GM23248 (cell line): ENCODE data around the gene KLK2. TPM values are rescaled to one million over a fixed set of nuclear protein-coding genes. Genes with fewer than 3 reads are reported as not detected.

Experiments used
- DNase-seq: peaks from one replicate; pipeline ENCODE4 v3.0.0-alpha.2; 2015
- H2AFZ ChIP-seq: fragments of 200-600 bp; sonication (generic); 2 replicates; pipeline ENCODE4 v1.6.1; 2016; ENCODE audit warnings: antibody characterized with exemption
- H3F3A ChIP-seq: fragments of 200-600 bp; sonication (generic); 2 replicates; pipeline ENCODE4 v1.6.1; 2016; ENCODE audit warnings: mild to moderate bottlenecking, antibody characterized with exemption, mixed run types; ENCODE audit not compliant: insufficient read depth
- H3K27ac ChIP-seq: fragments of 200-600 bp; sonication (generic); 2 replicates; pipeline ENCODE4 v1.5.1; 2016; ENCODE audit warnings: mild to moderate bottlenecking
- H3K27me3 ChIP-seq: fragments of 200-600 bp; sonication (generic); replicated peaks from 2 replicates; pipeline ENCODE4 v1.6.1; 2016; ENCODE audit warnings: mild to moderate bottlenecking; ENCODE audit not compliant: insufficient read depth
- H3K36me3 ChIP-seq: fragments of 200-600 bp; sonication (generic); 2 replicates; pipeline ENCODE4 v1.6.1; 2016; ENCODE audit warnings: low read depth, mild to moderate bottlenecking
- H3K4me1 ChIP-seq: fragments of 200-600 bp; sonication (generic); 2 replicates; pipeline ENCODE4 v1.6.1; 2016; ENCODE audit warnings: mild to moderate bottlenecking; ENCODE audit not compliant: insufficient read depth
- H3K4me2 ChIP-seq: fragments of 200-600 bp; sonication (generic); one replicate; pipeline ENCODE4 v1.6.1; 2016; ENCODE audit warnings: mild to moderate bottlenecking; ENCODE audit not compliant: unreplicated experiment
- H3K4me3 ChIP-seq: fragments of 200-600 bp; sonication (generic); 2 replicates; pipeline ENCODE4 v1.5.1; 2016; ENCODE audit warnings: mild to moderate bottlenecking
- H3K79me2 ChIP-seq: fragments of 200-600 bp; sonication (generic); 2 replicates; pipeline ENCODE4 v1.6.1; 2016; ENCODE audit warnings: mild to moderate bottlenecking; ENCODE audit not compliant: insufficient read depth
- H3K9ac ChIP-seq: fragments of 200-600 bp; sonication (generic); 2 replicates; pipeline ENCODE4 v1.6.1; 2016; ENCODE audit warnings: mild to moderate bottlenecking
- H3K9me2 ChIP-seq: fragments of 200-600 bp; sonication (generic); 2 replicates; pipeline ENCODE4 v1.6.1; 2016; ENCODE audit warnings: mixed run types, mild to moderate bottlenecking, moderate library complexity; ENCODE audit not compliant: insufficient read depth
- H3K9me3 ChIP-seq: fragments of 200-600 bp; sonication (generic); one replicate; pipeline ENCODE4 v1.6.1; 2017; ENCODE audit warnings: low read depth
- H4K20me1 ChIP-seq: fragments of 200-600 bp; sonication (generic); 2 replicates; pipeline ENCODE4 v1.6.0; 2016; ENCODE audit not compliant: insufficient read depth
- EZH2 ChIP-seq: fragments of 200-600 bp; sonication (generic); IDR thresholded peaks from 2 replicates; pipeline ENCODE4 v1.6.1; 2018; ENCODE audit warnings: antibody characterized with exemption, mild to moderate bottlenecking; ENCODE audit not compliant: insufficient read depth, poor library complexity, severe bottlenecking
- EZH2phosphoT487 ChIP-seq: fragments of 200-600 bp; sonication (generic); IDR thresholded peaks from 2 replicates; pipeline ENCODE4 v1.6.1; 2018; ENCODE audit warnings: antibody characterized with exemption, moderate library complexity, mild to moderate bottlenecking, low read depth; ENCODE audit not compliant: insufficient read depth
- WGBS, 2 experiments: methylation state at CpG; one replicate each; pipeline ENCODE4 v1.1.6; 2015 to 2017; ENCODE audit warnings: low lambda C conversion rate in 2 of 2, low coverage in 1 of 2; ENCODE audit errors: missing lambda C conversion rate in 2 of 2; 5-methylcytosine and 5-hydroxymethylcytosine counted together
- in situ Hi-C: fragments of 300-500 bp; cut with MboI; formaldehyde crosslinking; loops from 2 replicates; pipeline ENCODE4 v1.15.0; 2020
- polyA plus RNA-seq: library from polyadenylated mRNA; unstranded; fragments of >200 nt; fragmentation: Nextera tagmentation; extraction: Ambion mirVana; gene quantifications from 2 replicates; pipeline ENCODE4 v1.2.1, GENCODE V29; 2016
- total RNA-seq: library from RNA; depleted of rRNA; stranded (reverse); fragments of >200 nt; shearing (Covaris generic); gene quantifications from 2 replicates; pipeline ENCODE4 v1.2.3, GENCODE V29; 2014

KLK2 gene
- total and polyA plus RNA-seq, 2 experiments from 2014 or later: not detected

- no peaks in the 10 kb centered on the region for H3K79me2 ChIP-seq
- WGBS, 2 experiments: 25 to 27% methylated on average over 12 to 17 of the region's 17 CpGs
- no peak overlapping the region for H3K27ac ChIP-seq
- no peak overlapping the region for H3K4me3 ChIP-seq
- no peaks in the 10 kb centered on the region for H3K9me2 ChIP-seq
- H3K4me1 ChIP-seq: no peaks in the 10 kb centered on the region
- no peaks in the 10 kb centered on the region for H3F3A ChIP-seq
- H3K9ac ChIP-seq: no peak overlapping the region
- TF ChIP-seq EZH2: no peak
- TF ChIP-seq EZH2phosphoT487: no peak
- H3K4me2 ChIP-seq: no peak overlapping the region
- no peak for DNase-seq
- H3K9me3 ChIP-seq: no peaks in the 10 kb centered on the region
- in situ Hi-C loops: no loop called here
- no peaks in the 10 kb centered on the region for H3K36me3 ChIP-seq
- no peaks in the 10 kb centered on the region for H4K20me1 ChIP-seq
- H3K27me3 ChIP-seq: peaks cover 6% of the 10 kb centered on the region; the same call in 1 of the 2 replicates
- no peak overlapping the region for H2AFZ ChIP-seq
Measured at GRCh38 chr19:50830266-50831025, 42.8 kb upstream of the KLK2 start.

DNA sequence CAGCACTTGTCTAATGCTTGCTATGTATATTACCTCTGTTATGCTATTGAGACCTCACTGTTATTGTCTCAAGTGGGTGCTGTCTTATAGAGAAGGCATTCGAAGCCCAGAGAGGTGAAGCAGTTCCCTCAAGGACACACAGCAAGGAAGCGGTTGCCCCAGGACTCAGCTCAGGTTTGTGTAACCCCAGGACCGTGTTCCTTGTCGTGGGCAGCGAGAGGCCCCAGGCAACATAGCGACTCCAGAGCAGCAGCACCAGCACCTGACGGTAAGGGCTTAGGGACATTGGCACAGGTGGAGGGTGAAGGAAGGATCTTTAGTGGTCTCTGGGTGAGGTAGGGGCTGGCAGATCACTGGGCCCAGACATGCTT lies 42.2 kb upstream of the KLK2 start:
- Histone ChIP-seq H3K27me3 (peaks cover 6% of the 10 kb centered on the region; the same call in 1 of the 2 replicates), H2AFZ (no peak overlapping the region), H3K9me3 (no peaks in the 10 kb centered on the region), H3F3A (no peaks in the 10 kb centered on the region), H3K4me3 (no peak overlapping the region), H3K4me2 (no peak overlapping the region), H3K9me2 (no peaks in the 10 kb centered on the region), H3K79me2 (no peaks in the 10 kb centered on the region), H4K20me1 (no peaks in the 10 kb centered on the region), H3K9ac (no peak overlapping the region), H3K27ac (no peak overlapping the region), H3K4me1 (no peaks in the 10 kb centered on the region), H3K36me3 (no peaks in the 10 kb centered on the region)
- no peak for DNase-seq
- TF ChIP-seq EZH2 (no peak), EZH2phosphoT487 (no peak)
- WGBS, 2 experiments: 37 to 50% methylated on average over 7 of the region's 7 CpGs
- in situ Hi-C loops: no loop called here

DNA sequence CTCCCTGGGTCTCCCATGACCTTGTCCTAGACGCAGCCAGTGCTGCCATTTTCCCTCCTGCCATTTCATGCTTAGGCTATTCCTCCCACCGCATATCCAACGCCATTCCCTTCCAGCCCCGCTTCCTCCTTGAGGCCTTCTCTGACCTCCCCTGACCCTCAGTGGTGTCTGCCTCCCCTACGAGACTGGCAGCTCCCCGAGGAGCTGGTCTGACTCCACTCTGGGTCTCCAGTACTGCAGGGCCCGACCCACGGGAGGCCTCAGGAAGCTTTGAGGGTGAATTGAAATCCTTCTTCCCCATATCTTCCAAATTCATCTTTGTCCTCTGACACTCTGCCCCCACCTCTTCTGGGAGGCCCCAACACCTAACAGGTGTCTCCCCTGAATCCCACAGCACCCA lies 40.6 kb upstream of the KLK2 start:
- no peak overlapping the region for H2AFZ ChIP-seq
- peaks cover 6% of the 10 kb centered on the region; the same call in 1 of the 2 replicates for H3K27me3 ChIP-seq
- no peaks in the 10 kb centered on the region for H4K20me1 ChIP-seq
- WGBS, 2 experiments: 47 to 55% methylated on average over 8 of the region's 8 CpGs
- no peak overlapping the region for H3K27ac ChIP-seq
- H3K79me2 ChIP-seq: no peaks in the 10 kb centered on the region
- TF ChIP-seq EZH2 (no peak), EZH2phosphoT487 (no peak)
- DNase-seq: no peak
- H3K4me3 ChIP-seq: no peak overlapping the region
- no peaks in the 10 kb centered on the region for H3K36me3 ChIP-seq
- H3K4me1 ChIP-seq: no peaks in the 10 kb centered on the region
- no peak overlapping the region for H3K4me2 ChIP-seq
- H3F3A ChIP-seq: no peaks in the 10 kb centered on the region
- H3K9ac ChIP-seq: no peak overlapping the region
- H3K9me2 ChIP-seq: no peaks in the 10 kb centered on the region
- in situ Hi-C loops: no loop called here
- no peaks in the 10 kb centered on the region for H3K9me3 ChIP-seq

GRCh38 chr19:50833117-50833801 lies 40.0 kb upstream of the KLK2 start, which contains the start of gene KLK15:
Gene KLK15 (minus strand): TSS chr19:50833574. CDS start chr19:50831492, 2,082 bp downstream.
- H3K4me2 ChIP-seq: no peak within 1 kb of the TSS
- in situ Hi-C loops: no loop called here
- 15 to 19% methylated on average over 7 to 8 of the region's 8 CpGs for WGBS, 2 experiments

More at GRCh38 chr19:50833117-50833801, 40.0 kb upstream of the KLK2 start, which contains the start of gene KLK15:
- H3K27me3 ChIP-seq: peaks cover 6% of the 10 kb centered on the region; the same call in 1 of the 2 replicates
- DNase-seq: no peak
- H3K9me3 ChIP-seq: no peaks in the 10 kb centered on the region
- no peak within 1 kb of the TSS for H3K27ac ChIP-seq
- no peak within 1 kb of the TSS for H3K9ac ChIP-seq
- H3K36me3 ChIP-seq: no peaks in the 10 kb centered on the region
- no peaks in the 10 kb centered on the region for H4K20me1 ChIP-seq
- H3K9me2 ChIP-seq: no peaks in the 10 kb centered on the region
- no peak within 1 kb of the TSS for H3K4me3 ChIP-seq
- no peaks in the 10 kb centered on the region for H3K4me1 ChIP-seq
- no peak within 1 kb of the TSS for H2AFZ ChIP-seq
- H3K79me2 ChIP-seq: no peaks in the 10 kb centered on the region
- no peak for TF ChIP-seq EZH2
- no peak for TF ChIP-seq EZH2phosphoT487
- H3F3A ChIP-seq: no peaks in the 10 kb centered on the region
